Activated naive CD4-positive, alpha-beta T cell treated with anti-CD3 and anti-CD28 coated beads, Interleukin-2, amount 50 U/mL, for 16 hours (primary cell): Measurements from ENCODE around the gene LSMEM2.
"Not testable (repeated sequence)": the region's sequence is repeated elsewhere in the genome, so short reads cannot be mapped to it uniquely, and the experiment has no call there.

ENCODE experiments used
- DNase-seq: peaks from one replicate; pipeline ENCODE4 v3.0.0-alpha.2; 2020

Gene LSMEM2

DNA sequence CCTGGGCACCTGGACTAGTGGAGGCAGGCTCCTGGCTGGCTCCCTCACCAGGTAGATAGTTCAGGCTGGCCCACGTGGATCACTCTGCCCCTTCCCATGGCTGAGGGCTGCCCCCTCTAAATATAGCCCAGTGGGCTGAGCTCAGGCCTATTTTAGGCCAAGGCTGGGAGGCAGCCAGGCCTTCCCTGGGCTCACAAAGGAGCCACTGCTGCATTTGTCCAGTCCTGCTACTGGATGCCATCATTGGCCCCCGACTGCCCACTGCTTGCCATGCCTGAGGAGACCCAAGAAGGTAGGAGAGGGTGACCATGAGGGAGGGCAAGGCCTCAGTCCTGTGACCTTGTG lies at the start of gene LSMEM2:
Gene LSMEM2, plus strand, starts transcription at position 208 of the 345 bp plus-strand sequence. Its CDS starts 27 bp downstream, at position 235.
- DNase-seq = no peak

DNA sequence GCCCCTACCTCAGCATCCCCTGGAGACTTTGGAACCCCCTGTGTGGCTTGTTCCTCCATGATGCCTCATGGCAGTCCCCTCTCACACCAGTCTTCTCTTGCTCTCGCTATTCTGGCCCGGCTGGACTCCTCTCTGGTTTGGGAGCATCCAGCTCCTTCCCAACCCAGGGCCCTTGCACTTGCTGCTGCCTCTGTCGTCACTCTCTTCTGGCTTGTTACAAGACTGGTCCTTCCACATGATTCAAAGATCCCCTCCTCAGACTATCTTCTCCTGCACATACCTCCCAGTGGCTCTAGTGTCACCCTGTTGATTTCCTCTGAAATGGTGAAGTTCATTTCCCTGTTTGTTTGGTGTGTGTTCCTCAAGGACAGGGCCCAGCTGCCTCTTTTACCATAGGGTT lies 49.4 kb upstream of the LSMEM2 start:
- DNase-seq = no peak

DNA sequence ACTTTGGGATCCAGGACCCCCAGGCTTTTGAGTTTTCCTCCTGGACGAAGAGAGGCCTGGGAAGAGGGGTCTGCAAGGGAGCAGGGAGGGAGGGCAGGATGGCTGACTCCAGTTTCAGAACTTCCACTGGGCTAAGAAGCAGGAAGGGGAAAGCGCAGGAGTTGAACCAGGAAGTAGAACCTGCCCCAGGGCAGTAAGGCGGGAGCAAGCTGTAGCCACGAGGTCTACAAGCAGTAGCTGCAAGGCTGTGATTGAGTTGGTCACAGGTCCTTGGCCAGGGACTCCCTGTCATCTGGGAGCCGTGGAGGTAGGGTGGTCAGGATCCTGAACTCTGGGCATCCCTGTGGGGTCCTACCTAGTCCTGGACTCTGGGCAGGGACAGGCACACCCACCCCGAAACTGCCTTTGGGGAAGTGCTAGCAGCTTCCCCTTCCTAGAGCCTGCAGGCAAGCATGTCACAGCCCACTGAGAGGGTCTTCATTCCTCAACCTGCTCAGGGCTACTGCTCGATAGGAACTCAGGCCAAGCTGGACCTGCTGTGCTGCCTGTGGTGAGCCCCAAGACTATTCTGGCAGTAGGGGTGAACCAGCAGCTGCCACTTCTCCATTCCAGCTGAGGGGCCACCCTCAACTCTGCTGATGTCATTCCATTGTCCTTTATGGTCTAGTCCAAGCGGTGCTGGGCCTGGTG lies 48.6 kb upstream of the LSMEM2 start:
- DNase-seq = no peak

DNA sequence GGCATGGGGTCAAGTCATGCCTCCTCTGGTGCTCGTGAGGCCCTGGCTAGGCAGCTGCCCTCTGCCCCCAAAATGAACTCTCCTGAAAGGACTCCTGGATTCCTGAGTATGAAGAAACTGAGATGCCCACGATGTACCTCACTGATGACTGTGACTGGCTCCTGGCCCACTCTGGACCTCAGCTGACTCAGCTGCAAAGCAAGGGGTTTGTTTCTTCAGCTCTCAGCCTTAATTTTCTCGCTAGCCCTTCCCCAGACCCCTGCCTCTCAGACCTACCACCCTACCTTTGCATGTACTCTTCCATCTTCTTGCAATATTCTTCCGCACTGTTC lies 48.1 kb upstream of the LSMEM2 start:
- DNase-seq = no peak

DNA sequence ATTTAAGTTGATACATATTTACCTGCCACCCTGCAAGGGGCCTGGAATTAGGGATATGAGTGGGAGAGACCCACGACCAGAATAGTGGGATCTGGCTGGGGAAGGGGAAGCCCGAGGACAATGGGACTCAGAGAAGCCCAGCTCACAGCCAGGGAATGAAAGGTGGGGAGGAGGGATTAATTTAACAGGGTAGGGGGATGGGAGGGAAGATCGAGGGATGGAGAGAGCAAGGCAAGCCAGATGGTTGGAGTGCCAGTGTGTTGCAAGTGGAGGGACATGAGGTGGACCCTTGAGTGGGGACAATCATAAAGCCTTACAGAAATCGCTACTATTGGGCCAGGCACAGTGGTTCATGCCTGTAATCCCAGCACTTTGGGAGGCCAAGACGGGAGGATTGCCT lies 47.3 kb upstream of the LSMEM2 start:
- DNase-seq = no peak

DNA sequence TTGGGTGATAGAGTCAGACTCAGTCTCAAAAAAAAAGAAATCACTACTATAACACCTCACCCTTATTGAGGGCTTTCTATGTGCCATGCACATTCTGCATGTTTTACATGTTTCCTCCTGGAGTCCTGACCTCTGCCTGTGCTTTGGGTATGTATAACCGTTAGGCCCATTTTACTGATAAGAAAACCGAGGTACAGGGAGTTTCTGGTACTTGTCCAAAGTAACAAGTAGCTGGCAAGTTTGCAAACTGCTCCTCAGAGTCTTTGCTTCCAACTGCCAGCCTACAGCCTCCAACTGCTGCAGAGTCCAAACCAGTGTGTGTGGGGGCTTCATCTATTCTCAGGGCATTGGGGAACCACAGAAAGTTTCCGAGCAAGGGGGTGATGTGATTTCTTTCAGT lies 46.6 kb upstream of the LSMEM2 start:
- no peak for DNase-seq

DNA sequence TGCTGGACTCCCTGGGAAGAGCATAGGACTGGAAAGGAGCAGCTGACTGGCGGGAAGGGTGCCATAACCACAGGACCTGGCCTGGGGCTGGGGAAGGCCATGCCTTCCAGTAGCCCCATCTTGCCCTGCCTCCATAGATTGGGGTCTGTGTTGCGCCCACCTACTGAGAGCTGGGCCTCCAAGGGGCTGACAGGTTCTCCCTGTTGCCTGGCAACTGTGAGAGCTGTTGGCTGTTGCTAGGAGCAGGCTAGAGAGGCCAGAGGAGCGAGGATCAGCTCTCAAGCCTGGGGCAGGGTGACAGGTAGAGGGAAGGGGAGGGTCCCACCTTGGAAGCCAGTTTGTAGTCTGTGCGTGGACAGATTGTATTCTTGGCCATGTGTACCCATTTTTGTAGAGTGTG lies 45.7 kb upstream of the LSMEM2 start:
- no peak for DNase-seq

DNA sequence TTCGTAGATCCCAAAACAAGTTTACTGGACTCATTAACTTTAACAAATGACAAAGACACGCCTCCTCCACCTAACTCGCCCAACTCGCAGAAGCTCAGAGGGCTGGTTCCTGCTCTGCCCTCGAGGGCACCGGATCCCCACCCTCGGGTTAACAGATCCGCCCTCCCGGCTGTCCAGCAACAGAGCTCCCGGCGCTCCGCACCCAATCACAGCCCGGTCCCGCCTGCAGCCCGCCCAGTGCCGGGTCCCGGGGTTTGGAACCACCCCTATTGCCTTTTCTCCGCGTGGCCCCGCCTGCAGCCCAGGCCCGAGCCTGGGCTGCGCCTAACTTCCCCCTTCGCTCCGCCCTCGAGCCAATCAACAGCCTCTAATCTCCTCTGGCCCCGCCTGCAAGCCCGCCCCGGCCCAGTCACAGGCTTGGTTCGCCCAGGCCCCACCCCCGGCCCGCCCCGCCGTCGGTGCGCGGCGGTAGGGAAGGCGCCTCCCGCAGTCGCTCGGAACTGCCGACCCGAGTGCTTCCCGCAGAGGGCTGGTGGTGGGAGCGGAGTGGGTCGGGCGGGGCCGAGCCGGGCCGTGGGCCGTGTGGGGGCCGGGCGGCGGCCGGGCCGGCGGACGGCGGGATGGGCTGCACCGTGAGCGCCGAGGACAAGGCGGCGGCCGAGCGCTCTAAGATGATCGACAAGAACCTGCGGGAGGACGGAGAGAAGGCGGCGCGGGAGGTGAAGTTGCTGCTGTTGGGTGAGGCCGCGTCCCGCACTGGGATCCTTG lies 43.0 kb upstream of the LSMEM2 start, which contains the start of gene GNAI2:
Gene GNAI2, plus strand, starts transcription at position 489 of the 768 bp plus-strand sequence. Its CDS starts 132 bp downstream, at position 621.
- DNase-seq = peak; percentile 100

DNA sequence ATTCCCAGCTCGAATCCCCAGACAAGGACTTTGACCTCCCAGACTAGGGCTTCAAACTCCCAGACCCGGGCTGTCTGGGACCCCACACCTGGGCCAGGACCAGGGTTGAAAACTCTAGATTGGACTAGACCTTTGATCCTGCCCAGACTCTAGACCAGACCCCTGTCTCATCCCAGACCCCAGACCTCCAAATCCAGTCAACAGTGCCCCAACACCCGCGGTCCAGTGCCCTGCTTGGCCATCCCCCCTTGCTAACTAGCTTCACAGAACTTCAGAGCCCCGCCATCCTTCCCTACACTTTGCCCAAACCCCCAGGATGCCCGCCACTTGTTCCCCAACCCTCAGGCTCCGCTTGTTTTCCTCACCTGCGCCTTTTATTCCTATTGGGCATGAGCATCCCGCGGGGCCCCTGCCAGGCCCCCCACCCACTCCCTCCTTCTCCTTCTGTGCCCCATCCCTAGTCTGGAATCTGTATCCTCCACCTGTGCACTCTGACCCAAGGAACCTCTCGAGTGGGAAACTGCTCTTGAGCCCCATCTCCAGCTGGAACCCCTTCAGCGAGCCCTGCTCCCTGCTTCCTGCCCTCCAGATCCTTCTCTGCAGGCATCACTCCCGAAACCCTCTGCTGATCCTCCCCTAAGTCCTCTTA lies 42.3 kb upstream of the LSMEM2 start:
- no peak for DNase-seq

DNA sequence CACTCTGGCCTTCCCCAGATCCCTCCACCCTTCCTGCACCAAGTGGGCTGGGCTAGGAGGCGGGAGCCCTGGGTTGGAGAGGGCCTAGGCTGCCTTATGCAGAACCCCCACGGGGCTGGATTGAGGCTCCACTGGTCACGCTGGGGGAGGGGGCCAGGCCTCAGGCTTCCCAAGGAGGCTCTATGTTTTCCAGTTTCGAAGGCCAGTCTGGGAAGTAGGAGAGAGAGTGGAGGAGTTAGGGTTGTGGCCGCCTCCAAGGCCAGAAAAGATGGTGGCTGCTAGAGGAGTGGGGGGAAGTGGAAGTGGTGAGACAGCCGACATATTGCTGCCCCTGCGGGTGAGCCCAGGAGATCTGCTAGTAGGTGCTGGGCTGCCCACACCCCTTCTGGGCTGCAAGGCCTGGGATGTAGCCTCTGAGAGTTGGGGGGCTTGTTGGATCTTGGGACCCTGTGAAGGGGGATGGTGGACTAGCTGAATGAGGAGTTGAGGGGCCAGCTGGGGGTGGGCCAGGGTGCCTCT lies 41.7 kb upstream of the LSMEM2 start:
- DNase-seq = no peak

DNA sequence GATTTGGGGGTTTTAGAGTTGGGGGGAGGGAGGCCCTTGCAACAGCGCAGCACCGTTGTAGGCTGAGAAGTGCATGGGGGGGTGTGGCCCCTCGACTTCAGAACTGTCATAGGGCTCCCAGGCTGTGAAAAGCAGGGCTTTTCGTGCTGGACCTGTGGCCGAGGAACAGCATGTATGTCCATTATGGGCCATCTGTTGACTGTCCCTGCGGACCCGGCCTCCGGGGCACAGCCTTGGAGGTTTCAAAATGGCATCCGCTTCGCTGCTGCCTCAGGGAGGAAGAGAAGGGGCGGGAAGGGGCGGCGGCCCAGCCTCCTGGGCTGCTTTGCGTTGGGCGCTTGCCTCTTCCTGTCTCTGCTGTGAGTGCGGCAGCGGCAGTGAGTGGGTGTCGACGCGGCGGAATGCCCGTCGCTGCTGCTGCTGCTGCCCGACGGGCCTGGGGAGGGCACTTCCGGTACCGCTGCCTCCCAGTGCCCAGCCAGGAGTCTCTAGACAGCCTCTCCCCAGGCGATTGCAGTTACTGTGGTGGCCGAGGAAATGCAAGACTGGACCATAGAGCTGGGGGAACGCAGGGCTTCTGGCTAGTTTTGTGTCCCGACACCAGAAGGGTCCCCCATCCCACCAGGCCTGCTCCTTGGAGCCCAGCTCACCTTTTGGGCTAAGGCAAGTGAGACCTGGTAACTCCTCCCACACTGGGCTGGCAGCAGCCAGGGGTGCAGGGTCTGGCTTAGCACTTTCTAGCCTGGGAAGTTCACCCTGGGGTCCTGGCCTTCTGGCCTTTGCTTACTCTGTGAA lies 40.9 kb upstream of the LSMEM2 start:
- DNase-seq = peak; percentile 88

DNA sequence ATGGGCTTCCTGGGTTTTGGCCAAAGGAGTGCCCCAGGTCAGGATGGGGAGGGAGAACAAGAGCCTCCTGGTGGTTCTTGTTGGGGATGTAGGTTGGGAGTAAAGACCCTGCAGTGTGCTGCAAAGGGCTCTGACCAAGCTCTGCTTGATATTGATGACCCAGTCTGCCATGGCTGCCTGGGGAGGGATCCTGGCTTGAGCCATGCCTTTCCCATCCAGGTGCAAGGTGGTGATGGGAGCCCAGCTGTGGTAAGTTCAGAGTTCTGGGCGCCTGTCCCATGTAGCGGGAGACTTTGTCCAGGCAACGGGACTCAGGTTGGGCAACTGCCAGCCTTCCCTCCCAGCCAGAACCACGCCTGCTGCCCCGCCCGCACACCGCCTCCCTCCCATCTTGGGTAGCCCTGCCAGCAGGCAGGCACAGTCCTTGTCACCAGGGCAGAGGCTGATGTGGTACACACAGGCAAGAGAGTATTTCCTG lies 40.3 kb upstream of the LSMEM2 start:
- DNase-seq = no peak

DNA sequence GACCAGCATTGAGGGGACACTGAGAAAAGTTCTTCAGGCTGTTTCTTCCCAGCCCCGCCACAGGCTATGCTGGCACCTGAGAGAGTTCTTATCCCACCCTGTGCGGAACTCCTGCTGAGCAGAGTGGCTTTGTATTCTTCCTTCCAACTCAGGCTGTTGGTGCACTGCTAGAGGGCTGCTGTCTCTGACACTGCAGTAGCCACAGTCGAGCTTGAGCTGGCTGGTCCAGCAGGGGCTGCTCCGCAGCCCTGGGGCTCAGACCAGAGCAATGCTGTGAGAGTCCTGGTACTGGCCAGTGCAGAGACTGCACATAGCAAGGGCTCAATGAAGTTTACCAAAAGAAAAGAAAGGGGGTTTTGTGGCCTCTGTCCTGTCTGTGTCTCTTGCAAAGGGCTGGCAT lies 39.2 kb upstream of the LSMEM2 start:
- no peak for DNase-seq

DNA sequence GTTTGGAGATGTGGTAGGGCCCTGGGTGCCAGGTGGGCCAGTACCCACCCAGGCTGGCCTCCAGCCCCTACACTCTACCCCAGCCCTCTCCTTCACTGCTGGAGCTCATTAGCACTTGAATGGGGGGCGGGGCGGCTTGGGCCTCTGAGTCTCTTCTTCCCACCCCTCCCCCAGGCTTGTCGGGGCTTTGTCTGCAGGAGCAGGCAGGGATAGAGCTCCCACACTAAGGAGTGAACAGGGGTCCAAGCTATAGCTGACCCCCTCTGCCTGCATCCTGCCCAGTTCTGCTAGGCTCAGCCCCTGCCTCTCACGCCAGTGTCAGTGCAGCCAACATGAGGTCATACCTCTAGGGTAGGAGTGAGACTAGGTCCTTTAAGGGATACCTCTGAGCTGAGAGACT lies 37.7 kb upstream of the LSMEM2 start:
- no peak for DNase-seq

DNA sequence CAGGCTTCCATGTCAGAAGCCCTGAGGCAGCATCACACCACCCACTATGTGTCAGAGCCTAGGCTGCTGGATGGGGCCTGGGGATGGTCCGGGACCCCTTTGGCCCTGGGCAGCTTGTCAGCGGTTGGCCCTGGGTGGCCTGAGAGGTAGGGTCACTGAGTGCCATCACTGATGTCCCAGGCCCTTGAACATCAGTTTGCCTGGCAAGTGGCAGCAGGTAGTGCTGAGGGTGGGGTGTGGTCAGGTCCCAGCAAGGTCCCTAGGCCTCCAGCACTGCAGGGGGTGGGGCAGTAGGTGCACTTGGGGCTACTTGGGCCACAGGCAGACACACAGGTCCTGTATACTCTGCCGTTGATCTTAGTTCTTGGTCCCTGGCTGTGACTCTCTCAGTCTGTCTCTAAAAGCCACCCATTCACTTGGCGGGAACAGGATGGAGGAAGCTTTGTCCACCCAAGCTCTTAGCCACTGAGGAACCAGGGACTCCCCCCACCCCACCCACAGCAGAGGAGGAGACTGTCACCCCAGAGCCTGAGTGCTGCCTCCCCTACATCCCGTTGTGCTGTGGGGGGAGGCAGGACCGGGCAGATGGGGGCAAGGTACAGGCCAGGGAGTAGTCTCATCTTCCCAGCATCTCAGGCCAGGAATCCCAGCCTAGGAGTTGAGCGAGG lies 37.0 kb upstream of the LSMEM2 start:
- no peak for DNase-seq

DNA sequence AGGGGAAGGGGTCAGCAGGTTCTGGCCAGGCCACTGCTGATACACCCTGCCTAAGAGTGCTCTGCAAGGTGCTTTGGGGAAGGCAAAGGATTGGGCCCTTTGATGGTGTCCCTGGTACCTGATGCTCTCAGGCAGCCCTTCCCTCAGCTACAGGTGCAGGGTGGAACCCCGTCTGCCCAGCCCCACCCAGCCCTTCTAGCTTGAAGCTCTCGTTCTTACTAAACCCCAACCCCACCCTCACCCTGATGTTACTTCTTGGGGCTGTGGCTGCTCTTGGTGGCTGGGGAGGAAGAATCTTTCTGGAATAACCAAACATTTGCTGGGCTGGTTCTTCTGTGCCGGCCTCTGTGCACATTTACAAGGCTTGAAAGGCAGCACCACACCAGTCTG lies 36.5 kb upstream of the LSMEM2 start:
- no peak for DNase-seq

DNA sequence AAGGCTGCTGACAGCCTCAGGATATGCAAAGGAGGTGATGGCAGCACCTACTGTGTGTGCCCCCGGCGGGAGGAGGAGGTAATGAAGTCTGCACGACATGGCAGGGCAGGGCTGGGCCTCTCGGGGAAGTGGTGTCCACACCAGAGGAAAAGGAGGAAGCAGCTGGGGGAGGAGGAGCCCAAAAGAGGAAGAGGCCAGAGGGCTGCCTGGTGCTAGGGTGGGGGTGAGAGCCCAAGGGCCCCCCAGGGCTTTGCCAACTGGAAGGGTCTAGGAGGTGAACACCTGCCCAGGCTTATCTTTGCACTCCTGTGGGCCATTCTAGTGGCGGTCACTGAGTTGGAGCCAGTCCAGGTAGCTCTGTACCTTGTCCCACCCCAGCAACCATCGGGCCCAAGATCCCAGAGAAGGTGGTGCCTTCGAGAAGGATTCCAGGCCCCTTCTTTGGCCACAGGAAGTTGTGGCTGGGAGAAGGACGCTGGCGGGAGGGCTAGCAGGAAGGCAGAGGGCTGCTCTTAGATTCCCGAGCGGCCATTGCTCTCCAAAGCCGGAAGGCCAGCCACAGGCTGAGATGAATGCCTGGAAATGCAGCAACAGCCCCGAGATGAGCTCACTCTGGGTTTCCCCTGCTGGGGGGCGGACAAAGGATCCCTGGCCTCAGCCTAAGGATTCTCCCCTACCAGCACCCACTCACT lies 35.9 kb upstream of the LSMEM2 start:
- DNase-seq = no peak

DNA sequence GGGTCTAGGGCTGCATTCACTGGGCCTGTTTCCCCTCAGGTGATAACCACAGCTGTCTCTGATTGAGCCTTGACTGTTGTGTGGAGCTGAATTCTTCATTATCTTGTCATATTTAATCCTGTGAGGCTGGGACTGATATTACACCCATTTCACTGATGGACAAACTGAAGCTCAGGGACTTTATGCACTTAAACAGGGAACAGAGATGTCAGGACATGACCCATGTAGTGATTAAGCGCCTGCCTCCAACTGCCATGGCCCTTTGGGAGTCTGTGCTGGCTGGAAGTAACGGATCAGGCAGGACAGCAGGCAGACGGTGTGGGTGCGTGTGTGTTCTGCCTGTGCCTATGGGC lies 35.4 kb upstream of the LSMEM2 start:
- no peak for DNase-seq

DNA sequence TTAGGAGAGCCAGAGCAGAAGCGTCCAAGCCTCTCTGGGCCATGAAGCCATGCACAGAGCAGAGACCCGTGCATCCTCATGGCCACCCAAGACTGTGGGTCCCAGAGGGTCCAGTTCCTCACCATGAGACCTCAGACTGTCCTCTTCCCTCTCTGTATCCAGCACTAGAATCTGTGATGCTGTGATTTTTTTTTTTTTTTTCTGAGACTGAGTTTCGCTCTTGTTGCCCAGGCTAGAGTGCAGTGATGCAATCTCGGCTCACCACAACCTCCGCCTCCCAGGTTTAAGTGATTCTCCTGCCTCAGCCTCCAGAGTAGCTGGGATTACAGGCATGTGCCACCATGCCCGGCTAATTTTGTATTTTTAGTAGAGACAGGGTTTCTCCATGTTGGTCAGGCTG lies 34.1 kb upstream of the LSMEM2 start:
- not testable (repeated sequence) for DNase-seq

DNA sequence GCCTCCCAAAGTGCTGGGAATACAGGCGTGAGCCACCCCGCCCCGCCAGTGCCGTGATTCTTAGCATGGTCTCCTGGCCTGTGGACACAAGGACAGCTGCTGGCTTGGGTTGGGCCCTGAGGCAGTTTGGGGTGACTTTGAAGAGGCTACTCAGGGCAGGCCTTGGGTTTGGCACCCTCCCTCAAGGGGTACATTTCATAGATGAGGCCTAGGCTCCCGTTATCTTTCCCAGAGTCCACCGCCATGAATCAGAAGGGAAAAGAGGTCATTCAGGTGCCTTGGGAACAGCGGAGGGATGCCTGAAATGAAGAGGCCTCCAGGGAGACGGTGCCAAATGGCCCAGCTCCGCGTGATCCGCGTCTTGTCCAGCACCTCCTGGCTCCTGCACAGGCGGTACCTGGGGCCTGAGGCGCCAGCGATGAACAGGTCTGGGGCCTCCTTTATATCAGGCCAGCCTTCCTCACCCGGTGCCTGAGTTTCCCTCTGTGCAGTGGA lies 33.6 kb upstream of the LSMEM2 start:
- no peak for DNase-seq

DNA sequence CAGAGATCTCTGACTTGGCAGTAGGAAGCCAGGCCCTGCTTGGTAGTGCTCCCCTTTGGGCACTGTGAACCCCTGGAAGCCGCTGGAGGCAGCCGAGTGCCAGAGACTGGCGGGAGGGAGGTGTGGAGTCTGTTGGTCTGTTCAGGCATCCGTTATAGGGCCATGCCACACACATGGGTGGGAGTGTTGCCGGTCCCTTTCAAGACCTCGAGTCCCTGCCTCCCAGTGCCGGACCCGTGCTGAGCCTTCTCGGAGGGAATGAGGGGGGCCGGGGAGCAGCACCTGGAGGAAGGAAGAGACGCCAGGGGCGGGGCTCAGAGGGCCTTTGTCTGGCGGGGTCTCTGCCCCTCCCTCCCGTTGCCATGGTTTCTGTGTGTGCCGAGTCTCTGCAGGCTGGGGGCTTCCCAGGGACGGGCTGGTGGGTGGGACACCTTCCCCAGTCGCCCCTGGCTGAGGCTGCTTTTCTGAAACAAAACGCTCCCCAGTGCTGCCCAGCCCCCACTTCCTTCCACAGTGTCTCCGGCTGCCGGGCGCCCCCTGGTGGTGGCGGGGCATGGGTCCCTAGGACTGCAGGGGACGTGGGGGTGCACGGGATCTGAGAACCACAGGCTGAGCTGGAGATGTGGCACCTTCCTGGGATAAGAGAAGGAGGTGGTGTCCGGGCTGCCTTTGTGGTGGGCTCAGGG lies 32.9 kb upstream of the LSMEM2 start:
- peak; percentile 96 for DNase-seq
